NCI-H526 (cell line): ENCODE measurements around the gene ADAMTS13.

ENCODE experiments used
- DNase-seq, 2 experiments: peaks; one replicate each; lab custom pipeline; 2025; lab: John Stamatoyannopoulos, UW

ADAMTS13 gene

DNA sequence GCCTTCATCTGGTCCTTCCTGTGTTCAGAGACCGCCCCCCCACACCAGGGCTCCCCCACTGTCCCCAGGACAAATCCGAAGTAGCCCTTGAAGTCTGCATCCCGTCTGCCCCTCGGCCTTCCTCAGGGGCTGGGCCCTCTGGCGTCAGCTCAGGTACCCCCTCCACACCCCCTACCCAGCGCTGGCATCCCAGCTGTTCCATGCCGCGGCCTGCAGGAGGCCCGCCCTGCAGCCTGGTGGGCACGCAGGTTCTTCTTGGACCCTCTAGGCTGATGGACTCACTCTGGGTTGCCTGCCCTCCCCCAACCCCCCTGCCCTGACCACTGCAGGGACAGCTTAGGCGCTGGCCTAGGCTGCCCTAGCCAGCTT is 50.1 kb downstream of the ADAMTS13 start:
- no peak for DNase-seq

DNA sequence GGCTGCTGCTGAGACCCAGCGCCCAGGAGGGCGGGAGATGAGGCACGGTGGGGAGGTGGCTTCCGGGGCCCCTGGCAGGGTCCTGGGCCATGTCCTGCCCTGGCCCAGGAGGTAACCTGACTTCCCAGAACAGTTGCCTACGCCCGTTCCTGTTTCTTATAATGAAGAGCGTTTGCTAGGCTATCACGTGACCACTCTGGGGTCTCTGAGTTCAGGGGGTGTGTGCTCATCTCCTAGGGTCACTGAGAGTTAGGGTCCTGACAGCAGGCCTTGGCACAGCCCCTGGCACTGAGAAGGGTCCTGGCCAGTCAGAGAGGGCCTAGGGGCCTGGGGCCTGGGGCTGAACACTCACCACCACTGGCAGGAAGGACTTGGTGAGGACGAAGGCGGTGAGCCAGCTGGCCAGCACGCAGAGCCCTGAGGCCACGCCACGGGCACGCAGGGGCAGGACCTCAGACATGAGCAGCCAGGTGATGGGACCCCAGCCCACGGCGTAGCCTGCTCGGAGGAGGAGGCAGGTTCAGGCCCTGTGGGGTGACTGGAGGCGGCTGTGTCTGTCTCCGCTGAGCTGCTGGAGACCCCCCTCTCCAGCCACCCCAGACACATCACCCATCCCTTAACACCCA is 50.7 kb downstream of the ADAMTS13 start:
- DNase-seq = no peak

DNA sequence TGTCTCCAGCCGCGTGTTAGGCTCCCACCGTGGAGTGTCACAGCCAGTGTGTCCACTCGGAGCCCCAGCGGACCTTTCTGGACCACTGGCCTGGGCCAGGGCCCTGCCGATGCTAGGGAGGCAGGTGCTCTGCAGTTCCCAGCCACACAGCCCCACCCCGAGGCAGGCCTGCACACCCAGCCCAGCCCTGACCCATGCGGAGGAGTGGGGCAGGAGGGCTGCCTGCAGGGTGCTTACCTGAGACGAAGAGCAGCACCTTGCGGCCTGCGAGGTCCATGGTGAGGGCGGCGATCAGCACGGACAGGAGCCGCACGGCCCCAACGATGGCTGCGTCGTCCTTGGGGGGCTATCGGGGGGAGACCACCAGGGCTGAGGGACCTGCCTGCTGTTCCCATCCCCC is 51.6 kb downstream of the ADAMTS13 start:
- DNase-seq = no peak

DNA sequence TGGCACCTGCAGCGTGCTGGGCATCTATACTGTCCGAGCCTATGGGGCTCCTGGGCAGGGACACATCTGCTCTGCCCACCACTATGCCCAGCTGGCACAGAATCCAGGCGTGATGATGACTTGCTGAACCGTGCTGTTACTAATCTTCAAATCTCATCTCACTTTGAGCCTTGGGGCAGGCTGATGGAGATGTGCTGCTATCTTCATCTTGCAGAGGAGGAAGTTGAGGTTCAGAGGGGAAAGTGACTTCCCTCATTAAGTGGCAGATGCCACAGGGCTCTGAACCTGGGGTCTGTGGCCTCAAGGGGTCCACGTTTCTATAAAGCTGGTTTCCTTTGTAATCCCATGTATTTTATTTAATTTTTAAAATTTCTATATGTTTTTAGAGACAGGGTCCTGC is 52.0 kb downstream of the ADAMTS13 start:
- DNase-seq = no peak

DNA sequence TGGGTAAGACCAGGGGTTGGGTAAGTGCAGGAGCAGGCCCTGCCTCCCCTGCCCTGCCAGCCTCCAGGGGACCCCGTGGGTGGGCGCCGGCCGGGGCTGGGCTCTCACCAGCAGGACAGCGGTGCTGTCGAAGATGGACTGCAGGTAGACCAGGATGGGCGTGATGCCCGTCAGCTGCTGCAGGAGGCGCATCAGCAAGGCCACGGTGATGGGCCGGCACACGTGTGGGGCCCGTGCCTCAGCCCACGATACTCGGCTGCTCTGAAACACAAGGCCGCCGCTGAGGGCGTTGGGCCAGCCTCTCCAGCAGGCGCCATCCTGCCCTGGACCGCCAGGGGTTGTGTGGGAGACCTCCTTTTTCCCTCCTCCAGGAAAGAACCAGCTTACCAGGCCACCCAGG is 52.7 kb downstream of the ADAMTS13 start:
- DNase-seq = no peak

DNA sequence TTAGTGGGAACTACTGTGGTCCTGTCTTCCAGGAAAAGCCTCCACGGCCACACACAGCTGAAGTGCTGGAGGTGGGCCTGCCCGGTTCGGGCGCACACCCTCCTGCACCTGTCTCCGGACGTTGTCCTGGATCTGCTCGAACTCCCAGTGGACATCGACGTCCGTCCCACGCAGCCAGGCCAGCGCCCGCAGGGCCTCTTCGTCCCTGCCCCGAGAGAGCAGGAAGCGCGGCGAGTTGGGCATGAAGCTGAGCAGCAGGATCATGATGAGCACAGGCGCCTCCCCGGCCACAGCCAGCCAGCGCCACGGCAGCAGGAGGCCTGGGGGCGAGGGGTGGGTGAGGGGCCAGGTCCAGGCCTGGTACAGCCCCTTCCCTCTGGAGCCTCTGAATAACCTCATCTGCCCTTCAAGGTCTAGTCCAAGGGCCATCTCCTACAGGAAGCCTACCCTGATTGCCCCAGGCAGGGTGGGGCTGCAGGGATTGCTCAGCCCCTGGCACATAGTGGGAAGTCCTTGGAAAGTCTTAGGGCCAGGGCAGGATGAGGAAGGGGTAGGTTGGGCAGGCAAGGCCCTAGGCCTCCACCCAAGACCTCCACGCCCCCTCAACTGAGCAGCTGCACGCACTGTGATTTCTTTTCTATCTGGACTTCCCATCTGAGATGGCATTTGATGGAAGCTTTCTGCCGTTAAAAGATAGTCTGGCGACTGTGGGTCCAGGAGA is 53.3 kb downstream of the ADAMTS13 start:
- DNase-seq = no peak

DNA sequence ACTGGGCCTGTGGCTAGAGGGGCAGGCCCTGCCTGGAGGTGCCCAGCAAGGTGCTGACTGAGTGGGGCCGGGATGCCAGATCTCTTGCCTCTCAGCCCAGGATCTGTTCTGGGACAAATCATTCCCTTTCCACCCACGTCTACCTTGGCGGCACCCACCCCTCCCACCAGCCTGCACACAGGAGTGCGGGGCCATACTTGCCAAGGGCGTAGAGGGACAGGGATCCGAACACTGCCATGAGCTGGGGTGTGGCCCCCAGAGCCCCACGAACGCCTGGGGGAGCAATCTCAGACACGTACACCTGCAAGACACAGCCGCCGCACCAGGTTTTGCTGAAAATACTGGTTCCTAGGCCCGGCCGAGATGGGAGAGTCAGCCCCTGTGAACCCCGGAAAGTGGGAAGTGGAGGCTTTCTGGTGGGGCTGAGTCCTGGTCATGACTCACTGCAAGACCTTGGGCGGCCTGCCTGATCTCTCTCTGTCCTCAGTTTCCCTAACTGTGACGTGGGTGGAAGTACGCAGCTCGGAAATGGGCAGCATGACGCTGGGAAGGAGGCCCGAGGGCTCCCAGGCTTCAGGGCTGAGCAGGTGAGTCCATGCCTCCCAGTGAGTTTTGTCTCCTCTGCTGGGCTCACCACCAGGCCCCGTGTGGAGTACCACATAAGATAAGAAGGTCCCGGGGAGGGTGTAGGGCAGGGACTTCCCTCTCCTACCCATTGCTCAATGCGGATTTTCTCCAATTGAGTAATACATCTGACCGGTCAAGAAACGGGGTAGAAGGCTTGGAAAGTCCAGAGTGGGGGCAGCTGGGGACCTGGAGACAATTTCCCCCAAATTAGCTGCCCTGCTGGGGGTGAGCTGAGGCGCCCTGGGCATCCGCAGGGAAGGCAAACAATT is 54.1 kb downstream of the ADAMTS13 start:
- DNase-seq = no peak

DNA sequence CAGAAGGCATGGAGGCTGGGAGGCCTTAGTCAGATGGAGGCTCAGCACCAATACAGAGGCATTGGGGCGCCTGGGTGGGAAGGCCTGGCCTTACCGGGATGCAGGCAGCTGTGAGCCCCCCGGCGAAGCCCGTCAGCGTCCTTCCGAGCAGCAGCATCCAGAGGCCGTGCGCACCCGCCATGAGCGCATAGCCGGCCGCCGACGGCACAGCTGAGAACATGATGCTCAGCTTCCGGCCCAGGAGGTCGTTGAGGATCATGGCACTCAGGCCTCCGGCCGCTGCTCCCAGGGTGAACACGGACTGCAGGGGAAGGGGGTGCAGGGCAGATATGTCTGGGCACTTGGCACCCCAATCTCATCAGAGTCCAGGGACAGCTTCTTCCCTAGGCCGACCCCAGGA is 54.8 kb downstream of the ADAMTS13 start:
- DNase-seq = no peak

DNA sequence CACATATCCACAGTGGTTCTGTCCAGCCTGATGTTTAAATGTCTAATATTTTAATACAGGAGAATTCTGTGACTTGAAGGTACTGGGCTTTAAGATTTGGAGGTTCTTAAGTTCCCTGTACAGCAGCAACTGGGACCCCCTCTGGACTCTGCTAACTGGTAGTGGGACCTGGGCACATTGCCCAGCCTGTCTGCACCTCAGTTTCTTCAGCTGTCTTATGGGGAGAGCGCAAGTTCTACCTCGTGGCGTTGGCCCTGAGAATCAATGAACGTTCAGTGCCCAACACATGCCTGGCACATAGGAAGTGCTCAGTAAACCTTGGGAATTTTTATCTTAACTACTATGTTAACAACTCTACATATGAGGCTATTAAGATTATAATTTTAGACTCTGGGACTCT is 55.3 kb downstream of the ADAMTS13 start:
- no peak for DNase-seq

DNA sequence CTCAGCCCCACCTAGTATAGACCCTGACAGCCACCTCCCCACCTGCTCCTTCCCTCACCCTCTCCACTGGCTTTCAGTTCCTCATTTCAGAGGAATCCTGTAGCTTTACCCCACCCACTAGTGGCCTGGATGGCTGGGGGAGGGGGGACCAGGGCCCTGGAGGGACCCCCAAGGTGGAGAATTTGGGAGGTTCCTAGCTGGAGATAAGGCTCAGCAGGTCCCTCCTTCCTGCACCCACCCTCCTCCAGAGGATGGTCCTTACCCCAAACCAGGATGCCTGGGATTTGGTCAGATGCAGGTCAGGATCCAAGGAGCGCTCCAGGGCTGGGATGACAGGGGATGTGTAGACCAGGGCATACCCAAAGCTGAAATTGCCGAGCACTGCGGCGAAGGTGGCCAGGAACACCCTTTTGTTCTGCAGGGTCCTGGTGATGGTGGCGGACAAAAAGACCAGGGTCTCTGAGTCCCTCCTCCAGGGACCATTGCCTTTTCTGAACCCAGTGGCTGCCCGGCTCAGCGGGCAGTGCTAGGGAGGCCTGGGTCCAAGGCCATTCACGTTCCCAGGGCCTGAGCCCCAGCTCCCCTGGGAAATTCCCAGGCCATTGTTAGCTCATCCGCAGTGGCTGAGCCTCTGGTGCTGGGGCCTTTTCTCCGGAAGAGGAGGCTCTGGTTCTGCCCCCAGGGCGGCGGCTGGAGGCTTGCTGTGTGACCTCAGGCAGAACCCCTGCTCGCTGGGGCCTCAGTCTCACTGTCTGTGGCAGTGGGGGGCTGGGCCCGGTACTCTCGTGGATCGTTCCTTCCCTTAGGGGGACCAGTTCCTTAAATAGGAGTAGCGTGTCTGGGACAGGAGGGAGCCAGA is 56.1 kb downstream of the ADAMTS13 start:
- peak in 1 of 2 experiments; percentile 32 for DNase-seq

DNA sequence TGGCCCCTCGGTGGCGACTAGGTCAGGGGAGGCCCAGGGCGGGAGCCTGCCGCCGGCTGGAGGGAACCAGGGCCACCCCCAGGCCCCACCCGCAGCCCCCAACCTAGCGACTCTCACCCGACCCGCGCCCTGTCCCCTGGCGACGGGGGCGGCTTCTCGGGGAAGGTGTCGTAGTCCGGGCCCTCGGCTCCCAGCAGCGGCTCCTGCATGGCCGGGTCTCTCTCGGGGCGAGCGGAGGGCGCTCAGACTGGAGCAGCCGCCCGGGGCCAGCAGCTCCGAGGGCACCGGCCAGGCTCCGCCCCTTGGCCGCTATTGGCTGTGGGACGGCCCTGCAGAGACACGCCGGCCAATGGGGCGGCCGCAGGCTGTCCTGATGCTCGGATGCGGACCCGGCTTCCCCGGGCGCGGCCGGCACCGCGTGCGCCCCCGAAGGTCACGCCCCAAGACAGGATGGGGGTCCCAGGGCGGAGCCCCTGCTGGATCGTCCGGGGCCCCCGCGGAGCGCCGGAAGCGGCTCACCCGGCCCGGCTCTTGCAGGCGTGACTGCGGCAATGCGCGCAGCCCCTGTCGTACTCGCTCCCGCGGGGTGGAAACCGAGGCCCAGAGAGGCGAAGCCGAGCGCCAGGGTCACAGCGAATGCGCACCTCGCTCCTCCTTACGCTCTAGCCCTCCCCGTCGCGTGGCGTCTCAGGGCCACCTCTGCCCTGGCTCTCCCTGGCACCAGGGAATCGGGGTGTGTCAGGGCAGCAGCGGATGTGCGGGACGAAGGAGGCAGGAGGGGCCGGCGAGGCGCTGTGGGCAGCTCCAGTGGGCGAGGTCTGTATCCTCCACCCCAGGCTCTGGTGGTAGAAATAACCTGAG is 56.9 kb downstream of the ADAMTS13 start, which contains the start of gene SLC2A6:
TSS of gene SLC2A6 (minus strand) at position 249 of the 861 bp plus-strand sequence. CDS start at position 209, 40 bp downstream.
- peak; percentile 34 to 86 for DNase-seq

DNA sequence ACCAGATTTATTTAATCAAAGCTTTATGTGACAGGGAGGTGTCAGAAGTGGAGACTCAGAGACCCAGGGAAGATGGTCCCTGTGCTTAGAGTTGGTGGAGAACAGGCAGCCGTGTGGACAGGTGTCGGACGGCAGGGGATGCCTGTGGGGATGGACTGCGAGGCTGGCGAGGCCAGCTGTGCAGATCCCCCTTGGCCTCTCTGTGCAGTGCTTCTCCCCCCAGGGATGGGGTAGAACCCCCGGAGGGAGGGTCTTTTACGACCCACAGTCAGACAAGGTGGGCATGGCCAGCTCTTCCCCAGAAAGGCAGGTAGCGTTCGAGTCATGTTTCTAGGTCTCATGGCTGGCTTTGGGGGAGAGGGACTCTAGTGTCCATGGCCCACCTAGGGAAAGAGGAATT is 61.4 kb downstream of the ADAMTS13 start:
- no peak for DNase-seq

DNA sequence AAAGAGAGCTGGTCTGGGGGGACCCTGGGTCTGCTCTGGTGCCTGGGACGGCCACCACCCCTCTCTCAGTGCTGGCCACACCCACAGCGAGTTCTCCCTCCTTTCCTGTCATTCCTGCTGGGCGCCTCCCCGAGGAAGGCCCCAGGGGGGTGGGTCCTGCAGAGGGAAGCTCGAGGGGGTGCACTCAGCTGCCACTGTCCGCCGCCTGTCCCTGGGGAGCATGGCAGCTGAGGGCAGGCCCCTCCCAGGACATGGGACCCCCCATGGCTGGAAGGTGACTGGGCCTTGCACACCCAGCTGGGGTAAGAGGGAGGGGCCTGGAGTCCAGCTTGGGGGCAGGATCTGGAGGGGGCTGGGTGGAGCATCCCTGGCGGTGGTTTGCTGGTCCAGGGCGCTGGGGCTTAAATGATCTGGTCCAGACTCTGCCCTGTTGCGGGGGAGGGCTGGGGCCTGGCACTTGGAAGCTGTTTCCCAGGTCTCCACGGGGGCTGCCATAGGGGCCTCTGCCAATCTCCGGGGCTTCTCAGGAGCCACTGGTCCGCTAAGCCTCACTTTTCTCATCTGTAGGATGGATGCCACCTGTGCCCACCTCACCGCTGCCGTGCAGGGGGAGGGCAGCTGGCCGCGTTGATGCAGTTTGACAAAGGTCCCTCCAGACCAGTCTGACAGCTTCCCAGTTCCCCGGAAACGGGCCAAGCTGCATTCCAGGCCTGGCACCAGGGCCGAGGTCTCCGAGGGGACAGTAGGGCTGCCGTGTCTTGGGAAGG is 62.7 kb downstream of the ADAMTS13 start:
- no peak for DNase-seq

DNA sequence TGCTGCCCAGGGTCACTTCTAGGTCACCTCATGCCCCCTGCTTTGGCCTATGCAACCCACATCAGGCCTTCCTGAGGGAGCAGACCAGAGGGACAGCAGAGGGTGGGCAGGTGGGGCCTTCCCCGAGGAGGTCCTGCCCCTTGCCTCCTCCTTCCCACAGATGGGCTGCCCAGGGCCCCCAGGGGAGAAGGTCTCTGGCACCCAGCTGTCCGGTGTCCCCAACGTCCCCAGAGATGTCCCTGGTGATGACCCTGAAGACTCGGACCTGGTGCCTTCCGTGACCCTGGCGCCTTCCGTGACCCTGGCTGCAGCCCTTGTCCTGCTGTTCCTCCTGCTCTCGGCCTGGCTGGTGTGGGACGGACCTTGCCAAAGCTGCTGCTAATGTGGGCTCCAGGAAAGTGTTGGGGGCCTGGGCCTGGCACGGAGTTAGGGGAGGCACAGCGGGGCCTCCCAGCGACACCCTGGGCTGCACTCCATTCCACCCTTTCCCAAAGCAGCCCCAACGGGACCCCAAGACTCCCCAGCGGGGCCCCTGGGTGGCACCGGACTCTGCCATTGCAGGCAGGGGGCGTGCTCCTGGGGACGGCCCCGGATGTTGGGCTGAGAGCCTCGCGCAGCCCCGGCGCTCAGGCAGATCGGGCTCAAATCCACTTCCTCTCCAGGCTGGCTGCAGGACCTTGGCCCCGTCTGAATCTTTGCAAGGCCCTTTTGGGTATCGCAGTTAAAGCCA is 63.5 kb downstream of the ADAMTS13 start:
- DNase-seq = no peak

DNA sequence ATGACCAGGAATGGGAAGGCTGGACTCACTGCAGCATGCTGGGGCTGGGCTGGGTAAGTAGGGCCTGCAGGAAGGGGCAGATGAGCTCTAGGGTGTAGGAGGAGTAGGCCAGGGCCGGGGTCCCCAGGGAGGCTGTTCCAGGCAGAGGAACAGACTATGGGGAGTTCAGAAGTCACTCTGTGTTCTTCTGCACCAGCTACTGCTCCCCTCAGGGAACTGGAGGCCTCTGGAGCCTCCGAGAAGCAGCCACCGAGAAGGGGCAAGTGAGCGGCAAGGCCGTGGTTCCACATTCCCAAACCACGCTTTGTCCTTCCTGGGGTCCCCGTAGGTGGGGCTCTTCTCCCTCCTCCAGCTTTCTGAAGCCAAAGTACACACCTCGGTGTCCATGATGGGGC is 65.2 kb downstream of the ADAMTS13 start:
- no peak for DNase-seq

DNA sequence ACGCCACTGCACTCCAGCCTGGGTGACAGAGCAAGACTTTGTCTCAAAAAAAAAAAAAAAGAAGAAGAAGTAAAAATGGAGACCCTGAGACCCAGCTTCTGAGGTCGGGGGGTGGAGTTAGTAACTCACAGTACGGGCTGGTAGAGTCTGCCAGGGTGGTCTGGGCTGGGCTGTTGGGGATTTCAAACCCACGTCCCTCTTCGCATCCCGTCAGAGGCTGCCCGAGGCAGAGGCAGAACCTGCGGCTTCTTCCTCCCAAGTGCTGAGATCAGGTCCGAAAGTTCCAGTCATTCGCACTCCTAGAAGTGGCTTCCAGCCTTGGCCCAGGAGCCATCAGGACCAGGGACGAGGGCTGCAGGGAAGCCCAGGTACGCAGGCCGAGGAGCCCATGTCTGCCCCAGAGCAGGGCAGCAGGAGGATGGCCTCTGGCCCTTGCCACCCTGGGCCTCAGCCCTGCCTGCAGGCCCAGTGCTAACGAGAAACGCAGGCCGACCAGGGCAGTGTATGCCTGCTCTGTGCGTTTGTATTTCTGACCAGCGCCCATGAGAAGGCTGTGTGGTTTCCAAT is 66.6 kb downstream of the ADAMTS13 start:
- no peak for DNase-seq

DNA sequence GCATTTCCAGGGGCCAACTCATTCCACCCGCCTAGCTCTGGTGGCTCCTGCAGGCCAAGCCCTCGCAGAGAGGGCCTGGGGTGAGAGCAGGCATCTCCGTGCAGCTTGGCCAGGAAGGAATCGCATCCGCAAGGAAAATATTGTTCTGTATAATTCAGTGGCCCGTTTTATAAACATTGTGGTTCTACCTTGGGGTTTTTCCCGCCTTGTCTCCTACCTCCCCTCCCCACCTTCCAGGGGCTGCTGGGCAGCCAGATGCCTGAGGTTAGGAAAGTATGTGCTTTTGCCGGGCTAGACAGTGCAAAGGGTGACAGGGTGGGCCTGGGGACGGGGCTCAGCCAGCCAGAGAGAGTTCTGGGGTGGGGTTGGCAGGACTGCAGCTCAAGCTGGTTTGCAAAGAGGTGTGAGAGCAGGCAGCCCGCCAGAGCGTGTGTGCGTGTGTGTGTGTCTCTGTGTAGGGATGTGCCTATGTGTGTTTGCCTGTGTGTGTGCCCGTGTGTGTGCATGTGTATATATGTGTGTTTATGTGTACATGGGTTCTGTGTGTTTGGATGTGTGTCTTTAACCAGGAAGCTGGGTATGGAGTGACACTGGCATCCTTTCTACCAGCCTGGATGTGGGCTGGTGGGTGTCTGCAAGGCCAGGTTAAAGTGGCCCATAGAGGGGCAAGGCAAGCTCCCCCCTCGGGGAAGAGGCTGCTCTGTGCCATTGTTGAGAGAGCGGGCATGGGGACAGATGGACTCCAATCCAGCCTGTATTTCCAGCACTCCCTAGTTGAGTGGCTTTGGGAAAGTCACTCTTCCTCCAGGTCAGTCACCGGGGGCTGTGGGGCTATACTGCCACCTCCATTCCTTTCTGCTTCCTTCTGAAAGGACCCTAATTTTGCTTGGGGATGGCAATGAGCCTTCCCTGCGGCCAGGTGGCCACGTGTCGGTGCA is 67.4 kb downstream of the ADAMTS13 start:
- DNase-seq = no peak

DNA sequence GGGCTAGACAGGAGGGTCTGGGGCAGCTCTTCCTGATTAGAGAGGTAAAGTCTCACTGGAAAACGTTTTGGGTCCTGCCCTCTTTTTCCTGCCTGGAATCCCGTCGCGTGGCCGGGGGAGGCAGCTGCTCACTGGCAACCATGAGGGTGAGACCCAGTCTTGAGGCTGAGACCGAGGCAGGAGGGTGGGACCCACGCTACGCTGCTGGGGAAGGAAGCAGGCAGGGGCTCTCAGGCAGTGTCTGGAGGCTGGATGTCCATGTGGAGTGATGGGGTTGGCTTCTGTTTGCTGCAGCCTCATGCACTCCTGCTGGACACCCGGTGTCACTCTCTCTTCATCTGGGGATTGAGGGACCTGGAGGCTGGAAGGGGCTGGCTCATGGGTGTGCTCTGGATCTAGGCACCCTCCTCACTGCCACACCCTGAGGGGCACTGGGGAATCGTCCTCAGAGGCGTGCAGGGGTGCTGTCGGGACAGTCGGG is 68.1 kb downstream of the ADAMTS13 start:
- no peak for DNase-seq
